Activated CD4-positive, alpha-beta T cell treated with anti-CD3 and anti-CD28 coated beads for 36 hours (primary cell): ENCODE results near the gene DESI2. TPM values are rescaled to one million over a fixed set of nuclear protein-coding genes. Genes with fewer than 3 reads are reported as not detected.
"Not testable (repeated sequence)": the region's sequence is repeated elsewhere in the genome, so short reads cannot be mapped to it uniquely, and the experiment has no call there.

Experiments
- ATAC-seq: fragments of 200-7000 bp; cut with Tn5 transposase; one replicate; pipeline ENCODE4 v1.10.0; 2021; ENCODE audit warnings: mild to moderate bottlenecking, moderate library complexity
- CTCF ChIA-PET: fragments of 350-600 bp; sonication (Branson Sonifier 250); formaldehyde crosslinking; loops from one replicate; lab custom pipeline; 2021; ENCODE audit warnings: antibody characterized with exemption; lab: Charles Lee
- POLR2A ChIA-PET: fragments of 350-600 bp; sonication (Branson Sonifier 250); formaldehyde crosslinking; loops from one replicate; lab custom pipeline; 2021; ENCODE audit warnings: antibody characterized with exemption, inconsistent platforms; lab: Charles Lee
- DNase-seq: peaks from one replicate; pipeline ENCODE4 v3.0.0-alpha.2; 2020
- H3K27ac Mint-ChIP-seq: one replicate; pipeline ENCODE4 v1.8.0; 2021; ENCODE audit warnings: mixed read lengths
- H3K27me3 Mint-ChIP-seq: one replicate; pipeline ENCODE4 v1.8.0; 2021; ENCODE audit warnings: mixed read lengths
- H3K36me3 Mint-ChIP-seq: one replicate; pipeline ENCODE4 v1.8.0; 2021; ENCODE audit warnings: low read depth, mixed read lengths
- H3K4me1 Mint-ChIP-seq: one replicate; pipeline ENCODE4 v1.8.0; 2021; ENCODE audit warnings: mixed read lengths
- H3K4me3 Mint-ChIP-seq: one replicate; pipeline ENCODE4 v1.8.0; 2021; ENCODE audit warnings: mild to moderate bottlenecking, moderate library complexity, mixed read lengths
- H3K9me3 Mint-ChIP-seq: one replicate; pipeline ENCODE4 v1.8.0; 2021; ENCODE audit warnings: low read depth, mixed read lengths
- intact Hi-C, 2 experiments: fragments of 100-400 bp; cut with DNase I in 1 of 2; cut with micrococcal nuclease in 1 of 2; formaldehyde crosslinking; loops; one replicate each; pipeline versions ENCODE4 v1.14.2 to v1.15.1; 2022 to 2024; cut with DNase I, micrococcal nuclease
- total RNA-seq, 2 experiments: library from RNA; stranded (reverse); gene quantifications; one replicate each; pipeline ENCODE4 v1.2.3, GENCODE V29; 2021

Gene DESI2
- total RNA-seq, 2 experiments from 2014 or later = 24.5 to 26.0 TPM

GRCh38 chr1:244672946-244673682 lies 20.2 kb downstream of the DESI2 start:
- Mint-ChIP-seq H3K27ac (no peak overlapping the region), H3K4me1 (peaks cover 11% of the 10 kb centered on the region), H3K36me3 (peaks cover 19% of the 10 kb centered on the region), H3K27me3 (no peaks in the 10 kb centered on the region), H3K4me3 (no peak overlapping the region), H3K9me3 (no peaks in the 10 kb centered on the region)
- POLR2A ChIA-PET = no interaction called here
- CTCF ChIA-PET = interaction anchor here (0.9 to 1.1 kb wide), 2 partner anchors 13 to 69 kb away, joined by 3 to 4 read pairs; no protein-coding TSS in a partner anchor
- intact Hi-C loops = no loop called here
- DNase-seq = no peak
- ATAC-seq = no peak

- no peak for DNase-seq
- H3K9me3 Mint-ChIP-seq = no peaks in the 10 kb centered on the region
- CTCF ChIA-PET = no interaction called here
- no peaks in the 10 kb centered on the region for H3K27me3 Mint-ChIP-seq
- H3K27ac Mint-ChIP-seq = no peak overlapping the region
- intact Hi-C loops = no loop called here
- POLR2A ChIA-PET = interaction anchor here (0.6 kb wide), 1 partner anchor 55 kb away, joined by 3 read pairs; no protein-coding TSS in a partner anchor
- H3K36me3 Mint-ChIP-seq = peaks cover 22% of the 10 kb centered on the region
- no peak overlapping the region for H3K4me3 Mint-ChIP-seq
- H3K4me1 Mint-ChIP-seq = peaks cover 11% of the 10 kb centered on the region
- ATAC-seq = no peak
Measured at GRCh38 chr1:244674446-244674845, 21.5 kb downstream of the DESI2 start.

GRCh38 chr1:244675167-244675566 lies 22.2 kb downstream of the DESI2 start:
- ATAC-seq (no peak), DNase-seq (no peak)
- no peaks in the 10 kb centered on the region for H3K27me3 Mint-ChIP-seq
- H3K36me3 Mint-ChIP-seq = peaks cover 22% of the 10 kb centered on the region
- CTCF ChIA-PET = no interaction called here
- H3K4me1 Mint-ChIP-seq = peaks cover 11% of the 10 kb centered on the region
- H3K27ac Mint-ChIP-seq = no peak overlapping the region
- H3K4me3 Mint-ChIP-seq = no peak overlapping the region
- no peaks in the 10 kb centered on the region for H3K9me3 Mint-ChIP-seq
- POLR2A ChIA-PET = no interaction called here
- intact Hi-C loops = no loop called here

GRCh38 chr1:244678697-244679096 lies 25.8 kb downstream of the DESI2 start:
- peaks cover 29% of the 10 kb centered on the region for H3K36me3 Mint-ChIP-seq
- H3K4me1 Mint-ChIP-seq = peaks cover 19% of the 10 kb centered on the region
- intact Hi-C loops = no loop called here
- DNase-seq (no peak), ATAC-seq (no peak)
- no peaks in the 10 kb centered on the region for H3K9me3 Mint-ChIP-seq
- CTCF ChIA-PET = no interaction called here
- POLR2A ChIA-PET = no interaction called here
- no peaks in the 10 kb centered on the region for H3K27me3 Mint-ChIP-seq
- no peak overlapping the region for H3K4me3 Mint-ChIP-seq
- H3K27ac Mint-ChIP-seq = no peak overlapping the region

GRCh38 chr1:244680667-244681066 lies 27.7 kb downstream of the DESI2 start:
- no peaks in the 10 kb centered on the region for H3K27me3 Mint-ChIP-seq
- H3K9me3 Mint-ChIP-seq = no peaks in the 10 kb centered on the region
- POLR2A ChIA-PET = no interaction called here
- DNase-seq (no peak), ATAC-seq (no peak)
- no peak overlapping the region for H3K27ac Mint-ChIP-seq
- H3K4me3 Mint-ChIP-seq = no peak overlapping the region
- intact Hi-C loops = no loop called here
- peaks cover 15% of the 10 kb centered on the region for H3K4me1 Mint-ChIP-seq
- CTCF ChIA-PET = no interaction called here
- H3K36me3 Mint-ChIP-seq = peaks cover 23% of the 10 kb centered on the region

GRCh38 chr1:244682087-244682486 lies 29.2 kb downstream of the DESI2 start:
- intact Hi-C loops, POLR2A ChIA-PET, CTCF ChIA-PET, ATAC-seq, H3K27ac Mint-ChIP-seq, H3K9me3 Mint-ChIP-seq, DNase-seq, H3K4me3 Mint-ChIP-seq, H3K27me3 Mint-ChIP-seq: not testable (repeated sequence)
- H3K4me1 Mint-ChIP-seq = peaks cover 15% of the 10 kb centered on the region
- H3K36me3 Mint-ChIP-seq = peaks cover 30% of the 10 kb centered on the region

GRCh38 chr1:244695937-244696336 lies 43.0 kb downstream of the DESI2 start:
- Mint-ChIP-seq H3K4me1 (no peaks in the 10 kb centered on the region), H3K36me3 (peaks cover 69% of the 10 kb centered on the region), H3K27ac (no peak overlapping the region), H3K27me3 (no peaks in the 10 kb centered on the region), H3K4me3 (no peak overlapping the region), H3K9me3 (peaks cover 11% of the 10 kb centered on the region)
- ChIA-PET POLR2A (no interaction called here), CTCF (no interaction called here)
- intact Hi-C loops = no loop called here
- ATAC-seq = no peak
- DNase-seq = no peak

- DNase-seq (no peak), ATAC-seq (no peak)
- ChIA-PET POLR2A (no interaction called here), CTCF (interaction anchor here (1.4 kb wide), 1 partner anchor 96 kb away, joined by 3 read pairs; no protein-coding TSS in a partner anchor)
- intact Hi-C loops = no loop called here
- Mint-ChIP-seq H3K27me3 (no peaks in the 10 kb centered on the region), H3K9me3 (peaks cover 11% of the 10 kb centered on the region), H3K4me3 (no peak overlapping the region), H3K36me3 (peaks cover 60% of the 10 kb centered on the region), H3K4me1 (no peaks in the 10 kb centered on the region), H3K27ac (no peak overlapping the region)
Measured at GRCh38 chr1:244699741-244700140, 46.8 kb downstream of the DESI2 start.

- H3K27ac Mint-ChIP-seq = no peak overlapping the region
- ATAC-seq (no peak), DNase-seq (no peak)
- ChIA-PET CTCF (interaction anchor here (0.7 to 1.4 kb wide), 2 partner anchors 29 to 97 kb away, joined by 3 read pairs; no protein-coding TSS in a partner anchor), POLR2A (no interaction called here)
- peaks cover 58% of the 10 kb centered on the region for H3K36me3 Mint-ChIP-seq
- H3K4me3 Mint-ChIP-seq = no peak overlapping the region
- H3K4me1 Mint-ChIP-seq = no peaks in the 10 kb centered on the region
- H3K27me3 Mint-ChIP-seq = no peaks in the 10 kb centered on the region
- intact Hi-C loops = no loop called here
- H3K9me3 Mint-ChIP-seq = peaks cover 11% of the 10 kb centered on the region
Measured at GRCh38 chr1:244700808-244701207, 47.9 kb downstream of the DESI2 start.

- Mint-ChIP-seq H3K4me3 (no peak overlapping the region), H3K27ac (no peak overlapping the region), H3K27me3 (no peaks in the 10 kb centered on the region), H3K36me3 (peaks cover 42% of the 10 kb centered on the region), H3K9me3 (peaks cover 11% of the 10 kb centered on the region), H3K4me1 (no peaks in the 10 kb centered on the region)
- ChIA-PET POLR2A (interaction anchor here (0.5 kb wide), 1 partner anchor 15 kb away, joined by 4 read pairs; no protein-coding TSS in a partner anchor), CTCF (no interaction called here)
- ATAC-seq (no peak), DNase-seq (no peak)
- intact Hi-C loops = no loop called here
Measured at GRCh38 chr1:244702620-244703019, 49.7 kb downstream of the DESI2 start.

GRCh38 chr1:244704107-244704506 lies 51.2 kb downstream of the DESI2 start:
- intact Hi-C loops = no loop called here
- Mint-ChIP-seq H3K27me3 (no peaks in the 10 kb centered on the region), H3K4me3 (no peak overlapping the region), H3K27ac (no peak overlapping the region), H3K4me1 (no peaks in the 10 kb centered on the region), H3K9me3 (peaks cover 6% of the 10 kb centered on the region), H3K36me3 (peaks cover 27% of the 10 kb centered on the region)
- ChIA-PET CTCF (no interaction called here), POLR2A (no interaction called here)
- no peak for ATAC-seq
- no peak for DNase-seq
